IPS-NIHi7 (cell line): ENCODE data around the gene SNRK.
A peak's percentile ranks its signal among the peaks of the same experiment; 100 is the strongest.

Source experiments
- DNase-seq: peaks from one replicate; pipeline ENCODE4 v3.0.0; 2012; ENCODE audit warnings: mixed read lengths; ENCODE audit errors: extremely low spot score

The SNRK gene

DNA sequence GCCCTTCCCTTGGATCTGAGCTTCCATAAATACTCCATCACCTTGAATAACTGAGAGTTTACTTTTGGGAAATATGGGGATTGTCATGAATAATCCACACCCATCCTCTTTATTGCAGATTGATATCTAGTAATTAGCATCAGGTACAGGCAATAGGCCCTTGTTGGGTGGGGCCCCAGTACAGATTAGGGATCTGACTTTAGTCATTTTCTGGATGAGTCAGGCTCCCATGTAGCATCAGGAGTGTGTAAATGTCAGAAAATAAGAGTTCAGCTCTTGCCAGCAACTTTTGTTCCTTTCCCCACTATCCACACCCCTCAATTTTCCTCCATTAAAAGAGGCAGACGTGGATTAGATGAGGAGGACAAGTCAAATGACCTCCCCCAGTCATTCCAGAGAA lies 17.7 kb upstream of the SNRK start:
- no peak for DNase-seq

DNA sequence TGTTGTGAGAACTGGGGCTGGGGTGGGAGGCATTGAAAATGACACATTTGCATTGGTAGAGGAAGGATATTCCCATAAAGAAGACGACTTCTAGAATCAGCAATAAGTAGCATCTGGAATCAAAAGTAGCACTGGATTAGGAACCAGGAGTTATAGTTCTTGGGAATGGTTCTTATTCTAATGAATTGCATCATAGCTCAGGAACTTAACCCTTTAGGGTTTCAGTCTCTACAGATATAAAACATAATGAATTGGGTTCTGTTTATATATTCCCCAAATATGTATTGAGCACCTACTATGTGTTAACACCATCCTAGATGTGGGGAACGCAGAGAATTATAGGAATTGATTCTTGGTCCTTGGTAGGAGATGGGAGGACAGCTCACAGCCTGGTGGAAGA lies 16.3 kb upstream of the SNRK start:
- DNase-seq: no peak

DNA sequence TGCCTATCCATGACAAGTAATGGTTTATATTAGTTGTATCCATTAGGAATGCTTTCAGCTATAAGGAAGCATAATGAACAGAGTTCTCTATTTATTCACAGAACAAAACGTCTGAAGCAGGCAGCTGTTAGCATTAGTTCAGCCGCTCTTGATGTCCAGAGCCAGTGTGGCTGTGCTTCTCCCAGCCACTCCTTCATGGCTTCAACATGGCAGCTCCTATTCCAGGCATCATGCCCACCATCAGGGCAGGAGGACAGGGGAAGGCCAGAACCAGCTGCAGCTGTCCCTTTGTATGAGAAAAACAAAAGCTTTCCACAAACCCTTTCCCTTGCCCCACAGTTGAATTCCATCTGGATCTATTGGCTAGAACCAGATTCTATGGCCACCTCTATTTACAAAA lies 12.9 kb upstream of the SNRK start:
- no peak for DNase-seq

DNA sequence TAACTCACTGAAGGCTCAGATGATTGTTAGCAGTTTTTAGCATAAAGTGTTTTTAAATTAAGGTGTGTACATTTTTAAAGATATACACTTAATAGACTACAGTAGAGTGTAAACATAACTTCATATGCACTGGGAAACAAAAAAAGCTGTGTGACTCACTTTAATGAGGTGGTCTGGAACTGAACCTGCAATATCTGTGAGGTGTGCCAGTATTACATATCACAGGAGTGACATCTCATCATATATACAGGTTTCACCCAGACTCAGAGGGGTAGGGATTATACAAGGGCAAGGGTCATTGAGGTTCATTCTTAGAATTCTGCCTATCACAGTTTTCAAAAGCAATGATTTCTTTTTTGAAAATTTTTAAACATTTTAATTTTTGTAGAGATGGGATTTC lies 7.3 kb upstream of the SNRK start:
- DNase-seq: no peak

DNA sequence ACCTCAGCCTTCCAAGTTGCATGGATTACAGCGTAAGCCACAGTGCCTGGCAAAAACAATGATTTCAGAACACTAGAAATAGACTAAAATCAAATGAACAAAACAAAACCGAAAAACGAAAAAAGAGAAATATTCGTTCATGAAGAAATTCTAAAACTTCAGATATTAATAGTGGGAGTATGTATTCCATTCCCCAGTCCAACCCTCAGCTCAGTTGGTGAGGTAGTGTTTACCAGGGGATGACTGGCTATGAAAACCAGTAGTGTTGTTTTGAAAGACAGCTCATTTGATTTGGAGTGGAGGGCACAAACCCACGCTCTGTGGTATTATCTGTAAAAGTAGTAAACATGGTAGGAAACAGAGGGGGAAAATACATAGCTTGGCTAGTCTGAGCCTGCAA lies 6.8 kb upstream of the SNRK start:
- DNase-seq: no peak

DNA sequence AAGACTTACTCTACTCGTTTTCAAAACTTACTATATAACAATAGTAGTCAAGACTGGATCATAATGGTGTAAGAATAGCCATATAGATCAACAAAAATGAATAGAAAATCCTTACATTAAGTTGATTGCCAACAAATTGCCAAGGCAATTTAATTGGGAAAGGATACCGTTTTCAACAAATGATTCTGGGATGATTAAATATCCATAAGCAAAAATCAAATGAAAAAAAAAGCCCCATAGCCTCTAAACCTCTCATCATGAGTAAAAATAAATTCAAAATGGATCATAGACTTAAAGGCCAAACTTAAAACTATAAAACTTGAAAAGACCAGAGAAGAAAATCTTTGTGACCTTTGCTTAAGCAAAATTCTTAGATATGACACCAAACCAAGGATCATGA lies 5.3 kb upstream of the SNRK start:
- no peak for DNase-seq

DNA sequence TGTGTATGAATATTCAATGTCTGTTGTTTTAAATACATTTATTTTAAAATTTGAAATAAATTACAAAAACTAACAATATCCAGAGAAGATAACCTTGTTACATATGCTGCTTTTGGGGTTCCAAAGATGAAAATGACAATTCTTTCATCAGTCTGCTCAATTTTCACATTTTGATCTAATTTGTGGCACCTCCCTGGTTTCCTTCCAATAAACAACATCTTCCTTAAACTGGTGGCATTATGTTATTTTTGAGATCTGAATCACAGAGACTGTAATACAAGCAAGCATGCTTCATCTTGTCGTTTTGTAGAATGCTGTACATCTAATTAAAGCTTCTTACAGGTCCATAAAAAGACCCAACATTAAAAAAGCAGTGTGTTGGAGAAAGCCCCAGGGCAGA lies 2.2 kb upstream of the SNRK start:
- no peak for DNase-seq

DNA sequence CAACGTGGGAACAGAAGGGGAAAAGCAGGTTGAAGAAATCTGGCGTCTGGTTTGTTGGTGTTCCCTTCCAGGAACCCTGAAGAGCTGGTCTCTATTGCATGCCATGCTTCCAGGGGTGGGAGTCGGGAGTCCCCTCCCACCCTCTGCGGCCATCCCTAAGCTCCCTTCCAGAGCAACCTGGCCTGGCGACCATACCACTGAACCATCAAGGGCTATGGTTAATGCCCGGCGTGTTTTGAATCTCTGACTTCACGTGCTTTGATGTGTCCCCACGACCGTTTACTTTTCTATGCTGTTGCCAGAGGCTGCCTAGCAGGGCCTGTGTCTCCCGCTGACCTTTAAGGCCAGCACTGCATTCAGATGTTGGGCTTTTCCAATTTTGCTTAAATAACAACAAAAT lies 696 bp upstream of the SNRK start:
- DNase-seq: peak; percentile 50

DNA sequence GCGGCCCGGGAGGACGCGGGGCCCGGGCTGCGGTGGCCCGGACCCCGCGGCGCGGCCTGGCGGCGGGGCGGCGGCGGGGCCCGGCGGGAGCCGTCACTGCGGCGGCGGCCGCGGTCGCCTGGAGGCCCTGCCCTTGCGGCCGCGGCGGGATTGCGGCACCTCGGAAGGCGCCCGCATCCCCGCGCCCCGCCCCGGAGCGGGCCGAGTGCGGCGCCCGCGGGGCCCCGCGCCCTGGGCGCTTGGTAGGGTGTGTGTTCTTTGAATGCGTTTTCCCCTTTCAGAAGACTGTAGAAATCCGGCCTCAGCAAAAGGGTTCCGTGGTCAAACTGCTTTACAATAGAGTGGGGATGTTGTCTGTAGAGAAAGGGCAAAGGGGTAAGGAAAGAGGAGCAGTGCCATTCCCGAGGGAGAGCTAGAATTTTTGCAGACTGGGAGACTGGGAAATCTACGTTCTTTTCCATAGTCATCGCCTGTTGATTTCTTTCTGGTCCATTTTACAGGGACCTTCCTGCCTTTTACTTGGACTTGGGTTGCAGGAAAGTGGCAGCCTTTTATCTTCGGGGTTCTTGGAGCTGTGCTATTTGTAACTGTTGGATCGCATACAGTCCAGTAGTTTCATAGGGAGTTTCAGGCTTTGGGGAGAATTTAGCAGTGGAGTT lies 630 bp downstream of the SNRK start:
- DNase-seq: peak; percentile 64

DNA sequence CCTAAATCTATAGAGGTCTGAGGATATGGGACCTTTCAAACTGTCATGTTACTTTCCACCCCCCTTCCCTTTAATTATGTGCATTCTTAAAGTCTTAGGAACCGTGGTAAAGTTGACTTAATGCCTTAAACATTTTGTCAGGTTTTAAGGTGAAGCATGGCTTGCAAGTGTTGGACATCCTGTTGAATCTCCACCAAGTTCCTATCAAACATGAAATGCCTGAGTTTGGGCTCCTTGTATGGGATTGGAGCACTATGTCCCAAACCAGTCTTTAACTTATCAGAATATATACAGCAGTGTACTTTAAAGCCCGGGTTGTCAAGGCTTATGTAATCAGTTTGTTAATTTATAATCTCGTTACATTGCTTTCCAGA lies 1.1 kb downstream of the SNRK start:
- DNase-seq: no peak

DNA sequence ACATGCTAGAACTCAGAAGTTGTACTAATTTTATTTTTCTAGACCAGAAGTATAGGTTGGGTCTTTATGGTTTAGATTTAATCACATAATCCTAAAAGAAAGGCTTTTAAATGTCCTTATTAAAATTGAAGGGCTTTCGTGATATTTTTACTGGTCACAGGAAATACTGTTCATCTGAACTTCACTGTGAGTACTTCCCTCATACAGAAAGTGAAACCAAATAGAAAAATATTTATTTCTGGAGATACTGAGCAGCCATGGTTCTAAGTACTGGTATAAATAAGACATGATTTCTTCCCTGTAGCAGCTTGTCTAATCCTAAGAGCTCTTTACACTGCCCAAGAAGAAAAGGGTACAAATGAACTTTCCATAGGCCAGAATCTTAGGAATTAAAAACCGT lies 2.0 kb downstream of the SNRK start:
- DNase-seq: no peak

DNA sequence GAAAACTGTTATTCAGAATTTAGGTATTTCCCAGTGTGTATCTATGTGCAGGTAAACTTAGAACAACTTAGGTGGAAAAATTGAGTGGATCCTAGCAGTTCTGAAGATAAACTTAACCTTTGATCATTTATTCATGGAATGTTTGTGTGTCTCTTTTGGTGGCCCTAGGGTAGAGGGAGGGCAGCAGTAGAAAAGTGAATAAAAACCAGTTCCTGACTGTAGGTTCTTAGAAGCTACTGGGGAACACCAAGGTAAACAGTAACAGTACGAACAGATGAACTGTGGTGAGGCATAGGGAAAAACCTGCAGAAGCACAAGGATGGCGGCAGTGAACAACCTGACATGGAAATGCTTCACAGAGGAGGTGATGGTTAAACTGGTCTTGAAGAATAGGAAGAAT lies 2.5 kb downstream of the SNRK start:
- DNase-seq: no peak

DNA sequence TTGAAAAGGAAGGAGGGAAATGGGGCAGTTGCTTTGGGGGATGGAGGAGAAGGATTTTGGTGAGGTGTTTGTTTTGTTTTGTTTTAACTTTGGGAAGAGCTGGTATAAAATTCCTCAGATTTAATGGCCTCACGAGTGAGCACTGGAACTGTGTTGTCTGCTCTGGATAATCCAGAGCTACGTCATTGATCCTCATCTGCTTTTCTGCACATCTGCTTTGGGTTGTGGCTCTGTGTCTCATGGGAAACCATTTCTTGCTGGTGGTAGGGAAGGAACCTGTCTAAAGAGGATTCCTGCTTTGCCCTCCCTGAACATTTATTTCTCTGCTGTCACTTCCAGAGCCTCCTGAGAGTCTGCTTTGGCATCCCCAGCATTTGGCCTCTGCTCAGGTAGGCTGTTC lies 3.1 kb downstream of the SNRK start:
- no peak for DNase-seq

DNA sequence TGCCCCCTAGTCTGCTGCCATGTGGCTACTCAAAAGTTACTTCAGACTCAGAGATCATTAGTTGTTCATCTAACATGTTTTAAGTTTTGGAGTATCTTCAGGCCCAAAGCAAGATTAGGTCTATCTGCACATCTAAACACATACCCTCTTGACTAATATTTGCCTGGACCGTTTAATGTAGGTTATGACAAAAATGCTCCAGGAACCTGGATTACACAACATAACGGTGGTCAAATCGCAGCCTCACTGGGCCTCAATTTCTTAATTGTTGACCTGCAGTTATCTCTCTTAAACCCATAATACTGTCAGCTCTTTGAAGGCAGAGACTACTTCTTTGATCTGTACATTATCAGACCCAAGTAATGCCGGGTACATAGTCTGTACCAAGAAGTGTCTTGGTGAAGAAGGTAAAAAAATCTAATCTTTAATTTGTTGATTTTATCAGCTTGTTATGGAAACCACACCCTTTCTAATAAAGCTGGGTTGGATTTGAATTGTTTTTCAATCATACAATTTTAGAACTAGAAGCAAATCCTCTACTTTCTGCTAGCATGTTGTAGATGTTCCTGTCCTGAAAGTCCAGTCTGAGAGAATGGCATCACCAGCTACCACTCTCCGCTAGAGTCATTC lies 3.6 kb downstream of the SNRK start:
- no peak for DNase-seq

DNA sequence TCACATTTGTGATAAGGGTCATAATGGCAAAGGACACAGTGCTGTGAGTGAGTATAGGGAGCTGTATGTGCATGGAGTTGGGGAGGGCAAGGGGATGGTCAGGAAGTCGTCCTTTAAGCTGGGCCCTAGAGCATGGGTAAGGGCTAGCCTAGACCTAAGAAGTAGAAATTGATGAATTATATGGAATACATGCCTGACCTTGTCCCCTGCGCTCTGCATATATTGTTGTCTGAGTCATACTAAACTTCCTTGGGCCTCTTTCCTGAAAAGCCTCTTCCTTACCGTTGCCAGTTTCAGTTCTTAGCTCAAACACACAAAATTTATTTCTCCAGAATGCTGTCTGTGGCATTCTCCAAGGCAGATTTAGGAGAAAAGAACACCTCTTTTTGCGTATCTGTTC lies 4.6 kb downstream of the SNRK start:
- DNase-seq: no peak

DNA sequence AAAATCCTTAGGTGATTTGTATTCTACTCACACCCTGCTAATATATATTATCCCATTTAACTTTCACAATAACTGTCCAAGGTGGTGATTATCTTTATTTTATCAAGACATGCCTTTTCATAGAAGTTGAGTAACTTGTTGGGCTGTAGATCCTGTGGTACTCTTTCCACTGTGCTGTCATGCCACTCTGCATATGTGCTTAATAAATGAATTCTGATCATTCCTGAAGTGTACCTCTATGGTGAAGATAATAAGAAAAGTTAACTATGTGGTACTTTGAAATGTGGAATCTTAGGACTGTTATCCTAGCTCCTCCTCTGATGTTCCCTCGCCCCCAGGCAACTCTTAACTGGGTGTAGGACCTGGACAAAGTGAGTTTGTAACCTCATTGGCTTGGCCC lies 5.2 kb downstream of the SNRK start:
- DNase-seq: no peak

DNA sequence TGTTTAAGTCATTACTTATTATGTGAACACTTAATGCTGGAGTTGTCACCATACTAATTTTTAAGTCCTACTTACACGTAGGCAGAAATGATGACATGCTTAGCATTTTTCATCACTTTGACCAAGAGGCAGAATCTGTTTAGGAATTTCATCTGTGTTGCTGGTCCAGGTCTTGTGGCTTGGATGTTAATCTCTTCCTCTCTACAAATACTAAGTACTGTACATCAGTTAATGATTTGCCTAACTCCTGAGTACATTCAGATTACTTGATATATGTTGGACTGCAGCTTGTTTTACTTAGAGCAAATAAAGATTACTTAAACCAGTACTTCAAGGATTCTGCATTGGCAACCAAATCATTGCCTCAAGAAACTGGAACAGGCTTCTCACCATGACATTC lies 8.6 kb downstream of the SNRK start:
- no peak for DNase-seq

DNA sequence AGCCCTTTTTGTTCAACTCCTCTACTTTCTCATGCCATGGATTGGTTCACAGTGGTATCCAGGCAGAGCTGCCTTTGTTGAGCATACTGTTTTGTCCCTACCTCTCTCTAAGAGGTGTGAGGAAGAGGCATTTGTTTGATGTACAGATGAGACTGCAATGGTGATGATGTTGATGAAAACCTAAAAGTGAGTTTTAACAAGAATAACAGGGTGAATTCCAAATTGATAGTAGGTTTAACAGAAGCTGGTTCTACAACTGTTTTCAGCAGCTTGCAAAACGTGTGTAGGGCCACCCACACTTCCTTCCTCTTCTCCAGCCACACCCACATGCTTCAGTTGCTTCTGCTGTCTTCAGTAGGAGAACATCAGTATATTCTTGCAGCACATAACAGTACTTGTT lies 10.2 kb downstream of the SNRK start:
- no peak for DNase-seq

DNA sequence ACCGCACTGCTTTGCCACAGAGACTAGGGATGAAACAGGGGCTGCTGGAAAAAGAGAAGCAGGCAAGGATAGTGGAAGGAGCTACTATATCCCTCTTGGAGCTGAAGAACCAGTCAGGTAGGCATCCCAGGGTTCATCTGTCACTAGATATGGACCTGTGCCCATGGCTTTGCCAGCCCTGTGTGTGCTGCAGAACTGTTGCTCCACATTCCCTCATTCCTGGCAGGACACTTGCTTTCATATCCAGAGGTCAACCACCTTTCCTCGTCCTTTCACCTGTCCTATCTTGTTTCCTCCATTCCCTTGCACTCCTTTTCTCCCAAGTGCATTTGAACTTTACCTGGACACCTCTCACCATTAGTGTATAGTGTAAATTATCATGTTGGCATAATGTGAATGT lies 12.0 kb downstream of the SNRK start:
- no peak for DNase-seq

DNA sequence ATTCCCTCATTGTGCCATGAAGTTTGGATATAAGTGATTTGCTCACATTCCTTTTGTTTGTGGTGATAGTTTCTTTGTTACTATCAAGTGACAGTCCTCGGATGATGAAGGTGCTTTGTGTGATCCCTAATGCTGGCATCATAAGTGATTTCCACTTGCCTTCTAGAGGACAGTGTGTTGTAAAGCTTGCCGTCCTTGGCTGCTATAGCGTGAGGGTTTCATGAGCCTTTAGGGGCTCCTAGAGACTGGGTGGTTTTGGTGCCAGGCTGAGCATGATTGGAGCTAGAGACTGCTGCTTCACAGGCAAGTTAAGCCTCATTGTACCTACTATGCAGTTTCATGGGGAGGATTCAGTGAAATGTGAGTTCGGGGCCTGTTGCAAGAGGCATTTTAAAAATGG lies 12.4 kb downstream of the SNRK start:
- no peak for DNase-seq

DNA sequence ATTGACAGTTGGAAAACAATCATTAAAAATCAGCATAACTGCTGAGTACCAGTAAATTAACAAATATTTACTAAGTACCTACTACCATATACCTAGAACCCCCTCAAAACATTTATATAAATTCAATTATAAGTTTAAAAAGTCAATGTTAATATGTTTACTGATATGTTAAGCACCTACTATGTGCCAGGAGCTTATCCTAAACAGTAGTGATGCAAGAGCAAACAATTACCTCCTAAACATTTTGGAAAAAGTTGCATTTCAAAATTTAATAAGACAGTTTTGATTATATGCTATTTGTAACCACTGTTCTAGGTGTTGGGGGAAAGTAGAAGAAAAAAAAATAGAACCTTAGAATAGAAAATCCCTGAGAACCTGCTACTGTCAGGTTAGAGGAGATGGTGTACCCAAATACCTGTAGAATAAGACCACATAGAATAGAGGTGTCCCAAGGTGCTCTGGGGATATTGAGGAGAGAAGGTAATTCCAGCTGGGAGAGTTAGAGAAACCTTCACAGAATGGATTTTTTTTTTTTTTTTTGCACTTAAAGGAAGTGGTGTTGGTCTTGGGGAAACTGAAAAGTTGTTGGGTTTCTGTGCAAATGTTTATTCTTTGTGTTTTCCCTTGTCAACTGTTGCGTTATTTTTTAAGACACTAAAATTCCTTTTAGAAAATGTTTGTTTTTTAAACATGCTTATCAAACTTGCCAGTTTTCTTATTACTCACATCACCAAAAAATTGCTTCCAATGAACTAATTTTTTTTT lies 16.0 kb downstream of the SNRK start:
- DNase-seq: no peak

DNA sequence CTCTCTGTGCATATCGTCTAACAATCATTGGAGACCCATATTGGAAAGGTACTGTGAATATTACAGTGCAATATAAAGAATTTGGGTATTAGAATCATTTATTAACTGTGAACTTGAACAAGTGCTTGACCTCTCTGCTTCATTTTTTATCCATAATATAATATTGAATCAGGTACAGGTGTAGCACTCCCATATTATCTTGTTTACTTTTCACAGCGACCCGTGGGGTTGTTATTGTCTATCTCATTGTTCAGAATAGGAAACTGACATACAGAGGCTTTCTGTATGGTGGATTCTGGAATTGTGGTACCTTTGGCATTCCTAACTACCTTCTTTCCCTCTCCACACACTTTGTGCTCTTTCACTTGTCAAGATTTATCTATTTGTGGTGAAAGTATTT lies 17.8 kb downstream of the SNRK start:
- DNase-seq: no peak

DNA sequence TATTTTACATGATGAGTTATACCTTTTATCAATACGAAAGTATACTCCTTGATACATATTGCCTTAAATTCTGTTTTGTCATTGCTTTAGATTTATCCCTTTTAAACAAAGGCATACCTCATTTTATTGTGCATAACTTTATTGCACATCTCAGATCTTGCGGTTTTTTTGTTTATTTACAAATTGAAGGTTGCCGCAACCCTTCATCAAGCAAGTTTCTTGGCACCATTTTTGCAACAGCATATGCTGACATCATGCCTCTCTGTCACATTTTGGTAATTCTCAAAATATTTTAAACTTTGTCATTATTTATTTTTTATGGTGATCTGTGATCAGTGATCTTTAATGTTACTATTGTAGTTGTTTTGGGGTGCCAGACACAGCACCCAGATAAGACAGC lies 20.9 kb downstream of the SNRK start:
- DNase-seq: no peak

DNA sequence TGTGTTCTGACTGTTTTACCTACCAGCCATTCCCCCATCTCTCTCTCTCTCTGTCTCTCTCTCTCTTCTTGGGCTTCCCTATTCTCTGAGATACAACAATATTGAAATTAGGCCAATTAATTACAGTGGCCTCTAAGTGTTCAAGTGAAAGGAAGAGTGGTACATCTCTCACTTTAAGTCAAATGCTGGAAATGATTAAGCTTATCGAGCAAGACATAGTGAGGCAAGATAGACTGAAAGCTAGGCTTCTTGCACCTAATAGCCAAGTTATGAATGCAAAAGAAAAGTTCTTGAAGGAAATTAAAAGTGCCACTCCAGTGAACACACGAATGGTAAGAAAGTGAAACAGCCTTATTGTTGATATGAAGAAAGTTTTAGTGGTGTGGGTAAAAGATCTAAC lies 21.3 kb downstream of the SNRK start:
- no peak for DNase-seq
